B cell (primary cell): ENCODE results near the gene ANKS1B.

Experiments used
- CTCF ChIP-seq: fragments of 200-600 bp; IDR thresholded peaks from one replicate; pipeline ENCODE4 v1.8.0; 2022; ENCODE audit warnings: antibody characterized with exemption, mild to moderate bottlenecking
- EZH2 ChIP-seq: IDR thresholded peaks from 2 replicates; pipeline ENCODE4 v1.6.1; 2012; ENCODE audit warnings: borderline replicate concordance, low read depth, mild to moderate bottlenecking, moderate library complexity, low read length; ENCODE audit not compliant: insufficient read depth, poor library complexity, severe bottlenecking

GRCh38 chr12:99232324-99232723, 752.4 kb downstream of the ANKS1B start:
- TF ChIP-seq CTCF (no peak), EZH2 (no peak)
